GM19193 (cell line): Measurements from ENCODE around the gene VRK3.
A peak's percentile ranks its signal among the peaks of the same experiment; 100 is the strongest.

ENCODE experiments used
- POLR2A ChIP-seq: IDR thresholded peaks from 4 replicates; pipeline ENCODE4 v1.6.1; 2011; ENCODE audit not compliant: insufficient read depth, insufficient read length; ENCODE audit errors: extremely low read depth

The VRK3 gene

DNA sequence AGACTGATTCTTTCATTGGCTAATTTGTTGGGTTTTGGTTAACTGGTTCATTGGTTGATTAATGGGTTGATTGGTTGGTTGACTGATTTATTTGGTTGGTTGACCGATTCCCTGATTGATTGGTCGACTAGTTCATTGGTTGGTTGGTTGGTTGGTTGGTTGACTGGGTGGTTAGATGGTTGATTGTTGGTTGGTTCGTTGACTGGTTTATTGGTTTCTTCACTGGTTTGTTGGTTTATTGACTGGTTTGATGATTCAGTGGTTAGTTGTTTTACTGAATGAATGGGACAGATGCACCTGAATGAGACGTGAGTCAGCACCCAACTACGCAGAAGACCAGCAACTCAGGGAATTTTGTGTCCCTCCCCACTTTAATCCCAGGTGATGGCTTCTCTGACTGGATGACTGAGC lies 93.1 kb downstream of the VRK3 start:
- no peak for TF ChIP-seq POLR2A

DNA sequence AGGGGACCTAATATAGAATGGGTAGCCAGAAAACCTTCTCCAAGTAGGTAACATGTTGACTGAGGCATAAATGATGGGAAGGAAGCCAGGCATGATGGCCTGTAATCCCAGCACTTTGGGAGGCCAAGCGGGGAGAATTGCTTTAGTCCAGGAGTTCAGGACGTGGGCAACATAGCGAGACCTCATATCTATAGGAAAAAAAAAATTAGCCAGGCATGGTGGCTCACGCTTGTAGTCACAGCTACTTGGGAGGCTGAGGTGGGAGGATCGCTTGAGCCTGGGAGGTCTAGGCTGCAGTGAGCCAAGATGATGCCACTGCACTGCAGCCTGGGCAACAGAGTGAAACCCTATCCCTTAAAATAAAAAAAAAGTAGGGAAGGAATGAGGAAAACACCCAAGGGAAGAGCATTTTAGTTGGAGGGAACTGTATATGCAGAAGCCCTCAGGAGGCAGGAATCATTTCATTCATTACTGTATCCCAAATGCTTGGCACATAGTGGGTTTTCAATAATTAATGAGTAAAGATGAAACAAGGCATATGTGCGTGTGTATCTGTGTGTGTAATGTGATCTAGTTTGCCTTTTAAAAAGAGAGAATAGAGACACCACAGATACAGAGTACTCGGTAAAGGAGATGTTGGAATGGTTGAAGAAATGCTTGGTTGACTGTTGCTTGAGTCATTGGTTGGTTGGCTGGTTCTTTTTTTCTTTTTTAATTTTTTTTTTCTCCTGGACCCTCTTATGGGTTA lies 93.7 kb downstream of the VRK3 start:
- no peak for TF ChIP-seq POLR2A

DNA sequence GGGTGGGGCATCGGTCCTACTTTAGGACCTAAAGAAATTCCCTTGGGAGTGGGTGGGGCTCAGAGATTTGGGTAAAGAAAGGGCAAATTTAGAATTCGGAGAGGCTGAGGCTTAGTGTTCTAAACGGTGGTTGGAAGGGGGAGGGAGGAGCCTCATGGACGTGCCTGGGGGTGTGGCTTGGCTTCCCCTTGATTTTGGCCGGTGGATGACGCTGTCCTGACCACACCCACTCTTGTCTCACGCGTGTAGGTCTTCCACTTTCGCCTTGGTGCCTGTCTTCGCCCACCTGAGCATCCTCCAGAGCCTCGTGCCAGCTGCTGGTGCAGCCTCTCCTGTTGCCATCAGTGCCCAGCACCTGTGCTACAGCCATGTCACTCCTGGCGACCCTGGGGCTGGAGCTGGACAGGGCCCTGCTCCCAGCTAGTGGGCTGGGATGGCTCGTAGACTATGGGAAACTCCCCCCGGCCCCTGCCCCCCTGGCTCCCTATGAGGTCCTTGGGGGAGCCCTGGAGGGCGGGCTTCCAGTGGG lies 94.6 kb downstream of the VRK3 start:
- TF ChIP-seq POLR2A: no peak

DNA sequence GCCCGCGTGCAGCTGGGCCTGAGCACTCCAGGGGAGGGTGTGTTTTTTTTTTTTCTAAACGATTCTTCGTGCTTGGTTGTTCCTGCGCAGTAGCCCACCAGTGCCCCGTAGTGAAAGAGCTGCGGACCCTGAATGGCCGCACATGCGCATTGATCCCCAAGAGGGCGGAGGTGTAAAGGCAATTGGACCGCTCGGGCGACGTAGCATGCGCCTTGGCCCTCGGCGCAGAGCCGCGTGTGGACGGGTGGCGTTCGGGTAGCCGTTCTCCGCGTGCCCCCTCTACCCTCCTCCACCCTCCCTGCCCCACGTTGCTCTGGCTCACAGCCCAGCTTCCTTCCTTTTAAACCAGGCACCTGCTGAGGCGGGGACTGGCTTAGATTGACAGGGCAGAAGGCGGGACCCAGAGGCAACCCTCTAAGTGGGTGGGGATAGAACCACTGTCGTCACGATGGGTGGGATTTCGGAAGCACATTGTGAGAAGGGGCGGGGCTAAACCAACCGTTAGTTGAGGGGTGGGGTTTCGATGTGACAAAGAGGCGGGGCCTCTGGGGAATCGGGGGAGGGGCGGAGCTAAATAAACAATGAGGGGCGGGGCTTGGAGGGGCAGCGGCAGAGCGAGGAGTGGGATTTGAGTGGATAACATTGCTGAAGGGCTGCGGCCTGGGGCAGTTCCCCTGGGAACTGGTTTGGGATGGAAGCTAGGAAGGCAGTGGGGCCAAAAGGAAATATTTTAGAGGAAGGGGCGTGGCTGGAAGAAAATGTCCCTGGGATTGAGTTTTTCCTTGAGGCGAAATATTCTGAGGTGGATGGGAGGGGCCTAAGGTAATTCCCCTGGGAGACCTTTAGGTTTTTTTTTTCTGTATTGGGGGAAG lies 95.3 kb downstream of the VRK3 start:
- peak; percentile 98 for TF ChIP-seq POLR2A

DNA sequence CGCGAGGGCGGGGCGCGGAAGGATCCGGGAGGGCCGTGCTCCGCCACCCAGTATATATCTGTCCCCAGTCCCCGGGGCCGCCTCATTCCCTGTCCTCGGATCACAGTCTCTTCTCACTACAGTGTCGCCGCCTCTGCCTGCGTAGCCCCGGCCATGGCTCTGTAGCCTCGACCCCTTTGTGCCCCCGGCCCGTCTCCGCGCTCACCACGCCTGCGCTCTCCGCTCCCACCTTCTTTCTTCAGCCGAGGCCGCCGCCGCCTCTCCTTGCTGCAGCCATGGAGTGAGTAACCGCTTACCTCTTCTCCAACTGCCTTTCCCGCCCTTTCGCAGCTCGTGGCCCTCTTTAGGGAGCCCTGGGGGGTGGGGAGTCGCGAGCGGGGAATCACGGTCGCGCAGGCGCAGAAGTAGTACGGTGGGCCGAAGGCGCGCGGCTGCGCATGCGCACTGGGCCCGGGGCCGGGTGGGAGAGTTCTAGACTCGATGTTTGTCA lies 96.0 kb downstream of the VRK3 start, which contains the start of the genes ATF5 and NUP62:
Gene ATF5, plus strand, starts transcription at position 85 of the 490 bp plus-strand sequence. CDS start 1,646 bp downstream, outside the sequence.
Gene NUP62, minus strand, starts transcription at position 384 of the 490 bp plus-strand sequence. CDS start 19,697 bp downstream, outside the sequence.
- peak; percentile 70 for TF ChIP-seq POLR2A

DNA sequence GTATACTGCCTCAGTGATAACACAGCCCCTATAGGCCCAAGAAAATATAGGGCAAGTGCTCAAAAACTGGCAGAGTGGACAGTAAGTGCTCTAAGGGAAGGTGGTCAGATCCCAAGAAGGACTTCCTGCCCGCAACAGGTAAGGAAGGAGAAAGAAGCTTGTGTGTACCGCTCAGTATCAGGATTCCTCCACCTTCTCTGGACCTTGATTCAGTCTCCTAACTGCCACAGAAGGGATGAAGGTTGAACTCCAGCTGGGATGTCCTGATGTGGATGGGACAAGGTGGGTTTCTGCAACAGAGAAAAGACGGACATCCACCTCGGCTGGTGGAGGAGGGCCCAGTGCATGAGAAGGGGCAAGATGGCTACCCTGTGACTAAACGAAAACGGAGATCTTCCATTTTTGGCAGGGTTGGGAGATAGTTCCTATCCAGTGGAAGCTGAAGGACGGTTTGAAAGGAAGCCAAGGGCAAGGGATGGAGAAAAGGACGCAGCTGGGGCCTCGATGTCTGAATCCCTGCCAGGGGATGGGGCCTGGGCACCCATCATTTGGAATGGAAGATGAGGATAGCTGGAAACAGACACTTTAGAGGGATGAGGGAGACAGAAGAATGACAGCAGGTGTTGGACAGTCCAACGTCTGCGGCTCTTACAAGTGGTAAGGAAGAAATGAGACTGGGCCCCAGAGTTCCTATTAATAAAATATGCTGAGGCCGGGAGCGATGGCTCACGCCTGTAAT lies 97.5 kb downstream of the VRK3 start:
- no peak for TF ChIP-seq POLR2A

DNA sequence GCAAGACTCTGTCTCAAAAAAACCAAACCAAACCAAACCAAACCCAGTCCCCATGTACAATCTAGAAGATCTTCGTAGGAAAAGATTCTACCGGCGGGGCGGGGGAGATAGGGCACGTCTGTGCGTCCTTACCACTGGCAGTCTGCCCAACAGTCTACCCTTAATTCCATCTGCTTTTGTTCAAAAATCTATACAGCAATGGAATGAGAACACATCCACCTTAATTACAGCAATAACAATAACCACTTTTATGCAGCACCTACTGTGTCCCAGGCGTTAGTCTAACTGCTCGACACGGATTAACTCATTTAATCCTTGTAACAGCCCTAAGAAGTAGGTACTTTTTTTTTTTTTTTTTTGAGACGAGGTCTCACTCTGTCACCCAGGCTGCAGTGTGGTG lies 98.7 kb downstream of the VRK3 start:
- no peak for TF ChIP-seq POLR2A
